NK-92 (cell line): ENCODE data around the gene CYP4F11.
"Not testable (repeated sequence)": the region's sequence is repeated elsewhere in the genome, so short reads cannot be mapped to it uniquely, and the experiment has no call there.

ENCODE experiments used
- DNase-seq: peaks from one replicate; lab custom pipeline; 2025; ENCODE audit not compliant: unreplicated experiment; lab: John Stamatoyannopoulos, UW

Gene CYP4F11, protein sequence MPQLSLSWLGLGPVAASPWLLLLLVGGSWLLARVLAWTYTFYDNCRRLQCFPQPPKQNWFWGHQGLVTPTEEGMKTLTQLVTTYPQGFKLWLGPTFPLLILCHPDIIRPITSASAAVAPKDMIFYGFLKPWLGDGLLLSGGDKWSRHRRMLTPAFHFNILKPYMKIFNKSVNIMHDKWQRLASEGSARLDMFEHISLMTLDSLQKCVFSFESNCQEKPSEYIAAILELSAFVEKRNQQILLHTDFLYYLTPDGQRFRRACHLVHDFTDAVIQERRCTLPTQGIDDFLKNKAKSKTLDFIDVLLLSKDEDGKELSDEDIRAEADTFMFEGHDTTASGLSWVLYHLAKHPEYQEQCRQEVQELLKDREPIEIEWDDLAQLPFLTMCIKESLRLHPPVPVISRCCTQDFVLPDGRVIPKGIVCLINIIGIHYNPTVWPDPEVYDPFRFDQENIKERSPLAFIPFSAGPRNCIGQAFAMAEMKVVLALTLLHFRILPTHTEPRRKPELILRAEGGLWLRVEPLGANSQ

DNA sequence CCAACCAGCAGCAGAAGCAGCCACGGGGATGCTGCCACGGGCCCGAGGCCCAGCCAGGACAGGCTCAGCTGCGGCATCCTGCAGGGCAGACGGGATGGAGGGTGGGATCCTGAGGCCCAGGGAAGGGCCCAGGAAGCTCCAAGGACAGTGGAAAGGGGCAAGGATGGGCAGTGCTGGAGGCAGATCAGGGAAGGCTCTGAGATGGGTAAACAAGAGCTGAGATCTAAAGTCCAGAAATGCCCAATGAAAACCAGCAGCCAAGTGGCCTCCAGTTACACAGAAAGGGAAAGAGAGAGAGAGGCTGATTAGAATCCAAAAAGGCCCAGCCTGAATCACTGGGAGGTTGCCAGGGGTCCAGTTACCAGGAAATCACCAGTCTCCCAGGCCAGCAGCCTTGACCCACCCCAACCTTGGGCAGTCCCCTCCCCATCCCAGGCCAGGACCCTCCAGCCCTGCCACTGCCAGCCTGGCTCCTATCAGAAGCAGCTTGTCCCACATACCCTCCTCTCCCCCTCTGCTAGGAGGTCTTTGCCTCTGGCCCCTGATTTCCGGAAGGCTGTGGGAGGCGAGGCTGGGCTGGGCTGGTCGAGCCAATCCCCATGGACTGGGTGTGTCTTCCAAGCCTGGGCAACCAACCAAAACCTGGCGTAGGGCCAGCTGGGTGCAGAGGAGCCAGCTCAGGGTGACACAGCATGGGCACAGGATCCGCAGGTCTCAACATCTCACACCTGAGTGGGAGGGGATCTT is at the start of gene CYP4F11:
TSS of gene CYP4F11 (minus strand) at position 198 of the 747 bp plus-strand sequence. CDS start at position 77, 121 bp downstream.
- DNase-seq = no peak

DNA sequence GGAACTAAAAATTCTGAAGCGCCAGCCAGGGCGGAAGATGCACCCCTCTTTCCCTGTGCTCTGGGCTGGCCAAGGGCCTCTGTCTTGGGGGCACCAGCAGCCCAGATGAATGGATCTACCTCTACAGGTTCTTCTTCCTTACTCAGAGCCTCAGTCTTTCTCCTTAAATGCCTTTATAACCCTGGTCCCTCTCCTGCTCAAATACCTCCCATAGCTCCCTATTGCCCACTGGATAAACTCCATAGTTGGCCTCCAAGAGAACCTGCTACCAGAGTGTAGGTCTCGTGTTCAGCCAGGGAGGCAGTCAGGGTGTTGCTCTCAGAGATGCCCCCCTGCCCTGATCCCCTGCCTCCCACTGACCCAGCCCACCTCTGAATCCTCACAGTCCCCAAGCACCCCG is 45.0 kb upstream of the CYP4F11 start:
- no peak for DNase-seq

DNA sequence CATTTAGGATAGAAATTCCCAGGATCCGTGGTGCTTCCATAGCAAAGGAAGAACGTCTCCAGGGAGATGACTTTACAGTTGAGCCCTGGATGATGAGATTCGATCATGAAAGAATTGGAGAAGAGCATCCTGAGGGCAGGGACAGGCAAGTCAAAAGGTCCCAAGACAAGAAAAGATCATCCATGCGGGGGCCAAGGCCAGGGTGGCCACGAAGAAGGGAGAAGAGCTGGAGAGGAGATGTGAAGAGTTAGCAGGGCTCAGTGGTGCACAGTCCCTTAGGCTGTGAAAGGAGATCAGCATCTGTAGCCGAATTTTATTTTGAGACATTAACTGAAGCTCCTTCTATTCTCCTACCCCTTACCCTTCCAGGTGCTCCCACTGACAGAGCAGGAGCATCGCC is 43.4 kb upstream of the CYP4F11 start:
- DNase-seq = no peak

DNA sequence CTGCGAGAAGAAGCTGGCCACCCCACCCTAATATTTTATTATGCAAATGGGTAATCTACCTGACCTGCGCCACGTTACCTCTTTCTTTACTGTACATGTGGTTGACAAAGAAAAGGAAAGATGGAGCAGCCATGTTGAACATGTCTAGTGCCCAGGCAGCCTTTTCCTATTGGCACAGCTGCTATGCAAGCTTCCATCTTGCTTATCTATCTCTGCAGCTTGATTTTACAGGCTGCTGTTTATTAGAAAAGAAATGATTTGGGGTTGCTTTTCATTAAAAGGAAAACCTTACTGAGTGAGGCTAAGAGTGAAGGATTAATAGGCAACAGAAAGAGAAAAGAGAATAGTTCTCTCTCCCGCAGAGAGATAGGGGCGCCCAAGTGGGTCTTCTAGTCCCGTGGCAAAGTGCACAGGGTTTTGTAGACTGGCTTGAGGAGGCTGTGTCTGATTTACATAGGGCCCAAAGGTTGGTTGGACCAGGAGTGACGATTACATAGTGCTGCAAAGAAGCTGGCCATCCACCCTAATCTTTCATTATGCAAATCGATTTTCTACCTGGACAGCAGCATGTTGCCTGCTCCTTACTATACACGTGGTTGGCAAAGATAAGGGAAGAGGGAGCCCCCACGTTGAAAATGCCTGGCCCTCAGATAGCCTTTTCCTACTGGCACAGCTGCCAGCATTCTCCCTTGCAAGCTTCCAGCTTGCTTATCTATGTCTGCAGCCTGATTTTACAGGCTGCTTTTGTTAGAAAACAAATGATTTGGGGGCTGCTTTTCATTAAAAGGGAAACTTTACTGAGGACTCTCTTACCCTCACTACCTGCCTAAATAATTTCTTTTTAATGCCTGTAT is 42.7 kb upstream of the CYP4F11 start:
- DNase-seq = no peak

DNA sequence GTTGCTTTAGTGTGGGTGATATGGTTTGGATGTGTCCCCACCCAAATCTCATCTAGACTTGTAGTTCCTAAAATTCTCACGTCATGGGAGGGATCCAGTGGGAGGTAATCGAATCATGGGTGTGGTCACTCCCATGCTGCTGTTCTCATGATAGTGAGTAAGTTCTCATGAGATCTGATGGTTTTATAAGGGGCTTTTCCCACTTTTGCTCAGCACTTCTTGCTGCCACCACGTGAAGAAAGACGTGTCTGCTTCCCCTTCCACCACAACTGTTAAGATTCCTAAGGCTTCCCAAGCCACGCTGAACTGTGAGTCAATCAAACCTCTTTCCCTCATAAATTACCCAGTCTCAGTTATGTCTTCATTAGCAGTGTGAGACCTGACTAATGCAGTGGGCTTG is 40.5 kb upstream of the CYP4F11 start:
- DNase-seq = no peak

DNA sequence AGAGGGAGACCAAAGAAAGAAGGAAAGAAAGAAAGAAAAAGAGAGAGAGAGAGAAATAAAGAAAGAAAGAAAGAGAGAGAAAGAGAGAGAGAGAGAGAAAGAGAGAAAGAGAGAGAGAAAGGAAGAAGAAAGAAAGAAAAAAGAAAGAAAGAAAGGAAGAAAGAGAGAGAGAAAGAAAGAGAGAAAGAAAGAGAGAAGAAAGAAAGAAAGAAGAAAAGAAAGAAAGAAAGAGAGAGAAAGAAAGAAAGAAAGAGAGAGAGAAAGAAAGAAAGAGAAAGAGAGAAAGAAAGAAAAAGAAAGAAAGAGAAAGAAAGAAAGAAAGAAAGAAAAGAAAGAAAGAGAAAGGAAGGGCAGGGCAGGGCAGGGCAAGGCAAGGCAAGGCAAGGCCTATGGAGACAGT is 37.7 kb upstream of the CYP4F11 start:
- not testable (repeated sequence) for DNase-seq

DNA sequence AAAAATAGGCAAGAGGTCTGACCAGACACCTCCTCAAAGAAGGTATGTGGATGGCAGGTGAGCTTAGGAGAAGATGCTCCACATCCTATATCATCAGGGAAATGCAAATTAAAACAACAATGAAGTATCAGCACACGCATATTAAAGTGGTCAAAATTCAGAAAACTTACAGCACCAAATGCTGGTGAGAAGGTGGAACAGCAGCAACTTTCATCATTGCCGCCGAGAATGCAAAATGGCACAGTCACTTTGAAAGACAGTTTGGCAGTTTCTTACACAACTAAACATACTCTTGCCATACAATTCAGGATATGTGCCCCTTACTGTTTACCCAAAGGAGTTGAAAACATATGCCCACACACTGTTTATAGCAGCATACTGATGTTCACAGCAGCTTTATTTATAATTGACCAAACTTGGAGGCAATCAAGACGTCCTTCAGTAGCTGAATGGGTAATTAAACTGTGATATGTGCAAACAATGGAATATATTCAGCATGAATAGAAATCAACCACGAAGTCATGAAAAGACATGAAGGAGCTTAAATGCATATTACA is 37.0 kb upstream of the CYP4F11 start:
- no peak for DNase-seq

DNA sequence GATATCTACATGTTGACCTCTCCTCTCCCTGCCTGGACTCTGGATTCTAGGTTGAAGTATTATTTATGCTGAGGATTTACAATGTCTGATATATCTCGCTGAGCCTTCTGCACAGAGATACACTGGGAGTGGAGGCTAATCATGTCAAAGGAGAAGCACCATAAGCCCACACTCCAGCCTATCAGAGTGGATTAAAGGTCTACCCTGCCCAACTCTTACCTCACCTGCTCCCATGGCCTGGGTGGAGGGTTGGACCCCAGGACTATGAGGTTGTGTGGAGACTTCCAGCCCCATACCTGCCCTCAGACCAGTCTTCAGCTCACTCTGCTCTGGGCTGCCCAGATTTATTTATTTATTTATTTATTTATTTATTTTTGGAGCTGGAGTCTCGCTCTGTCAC is 29.9 kb upstream of the CYP4F11 start:
- DNase-seq = no peak

DNA sequence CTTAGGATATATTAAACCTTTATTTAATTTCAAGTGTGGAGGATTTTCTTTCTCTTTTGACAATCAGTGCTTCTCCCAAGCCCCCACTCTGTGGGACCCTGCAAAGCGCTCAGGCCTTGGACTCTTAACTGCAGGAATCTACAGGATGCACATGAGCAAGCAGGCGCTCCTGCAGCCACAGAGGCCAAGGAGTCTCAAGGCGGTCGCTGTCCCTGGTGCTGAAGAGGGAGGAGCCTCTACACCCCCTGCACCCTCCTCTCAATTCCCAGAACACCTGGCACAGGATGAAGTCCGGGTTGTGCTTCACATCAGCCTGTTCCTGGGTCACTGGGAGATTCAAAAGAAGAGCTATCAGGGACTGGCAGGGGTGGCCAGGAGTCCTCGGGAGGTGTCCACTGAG is 28.0 kb upstream of the CYP4F11 start:
- no peak for DNase-seq

DNA sequence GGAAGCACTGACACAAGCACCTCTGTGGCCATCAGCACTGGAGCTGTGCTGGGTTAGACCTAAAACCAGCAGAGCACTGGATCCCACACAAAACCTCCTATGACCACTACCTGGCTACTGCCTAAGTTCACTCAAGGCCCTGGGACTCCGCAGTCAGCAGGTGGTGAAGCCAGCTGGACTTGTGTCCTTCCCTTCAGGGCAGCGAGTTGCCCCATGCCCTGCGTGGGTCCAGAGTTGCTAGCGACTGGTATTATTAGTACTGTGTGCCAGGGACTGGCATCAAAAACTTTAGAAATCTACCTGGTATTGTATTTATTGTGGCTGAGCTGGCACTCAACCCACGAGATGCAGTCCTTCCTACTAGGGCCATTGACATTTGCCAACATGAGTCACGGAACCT is 20.5 kb upstream of the CYP4F11 start:
- no peak for DNase-seq

DNA sequence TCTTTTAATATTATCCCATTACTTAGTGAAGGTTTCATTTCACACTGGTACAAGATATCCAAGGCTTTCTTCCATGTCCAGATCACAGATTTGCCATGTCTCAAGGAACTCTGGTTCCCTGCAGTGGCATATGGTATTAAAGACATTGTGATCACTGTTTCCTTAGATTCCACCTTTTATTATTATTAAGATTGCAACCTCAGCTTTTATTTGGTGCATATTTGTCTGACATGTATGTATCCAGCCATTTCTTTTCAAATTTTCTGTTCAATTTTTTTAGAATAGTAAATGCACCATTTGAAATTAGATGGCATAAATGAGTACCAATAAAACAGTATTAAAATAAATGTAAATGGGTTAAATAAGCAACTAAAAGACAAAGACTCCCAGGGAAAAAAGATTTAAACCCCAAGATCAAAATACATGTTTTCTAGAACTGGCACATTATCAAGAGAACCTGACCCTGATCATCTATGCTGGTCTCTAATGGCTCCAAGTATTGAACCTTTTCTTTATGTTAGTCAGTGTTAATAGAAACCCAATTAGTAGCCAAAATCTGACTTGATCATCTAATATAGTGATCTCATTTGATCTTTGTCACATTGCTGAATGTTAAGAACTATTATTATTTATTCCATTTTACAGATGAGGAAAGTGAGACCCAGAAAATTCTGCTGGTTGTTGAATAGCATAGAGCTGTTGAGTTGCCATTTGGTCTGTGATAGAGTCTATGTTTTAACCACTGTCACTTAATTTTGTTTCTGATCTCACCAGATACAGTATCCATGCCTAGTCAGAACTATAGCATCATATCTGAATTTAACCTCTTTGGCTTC is 14.1 kb upstream of the CYP4F11 start, which contains the start of gene OR10H4:
TSS of gene OR10H4 (plus strand) at position 786 of the 836 bp plus-strand sequence. CDS start at position 786, 0 bp downstream.
- no peak for DNase-seq

DNA sequence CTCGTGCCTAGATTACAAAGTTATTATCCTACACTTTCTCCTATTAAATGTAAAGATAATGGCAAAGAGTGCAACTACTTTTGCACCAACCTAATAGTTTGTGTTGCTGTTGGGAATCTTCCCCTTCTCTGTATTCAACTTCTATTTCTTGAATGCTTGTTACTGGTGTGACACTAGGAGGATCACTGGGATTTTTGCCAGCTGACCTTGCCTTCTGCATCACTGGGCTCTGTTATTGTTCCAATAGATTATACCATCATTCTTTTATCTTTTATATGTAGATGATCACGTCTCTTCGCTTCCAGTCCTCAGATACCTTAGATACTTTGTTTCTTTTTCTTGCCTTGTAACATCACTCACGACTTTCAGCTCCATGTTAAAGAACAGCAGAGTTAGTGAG is 11.0 kb upstream of the CYP4F11 start:
- DNase-seq = no peak

DNA sequence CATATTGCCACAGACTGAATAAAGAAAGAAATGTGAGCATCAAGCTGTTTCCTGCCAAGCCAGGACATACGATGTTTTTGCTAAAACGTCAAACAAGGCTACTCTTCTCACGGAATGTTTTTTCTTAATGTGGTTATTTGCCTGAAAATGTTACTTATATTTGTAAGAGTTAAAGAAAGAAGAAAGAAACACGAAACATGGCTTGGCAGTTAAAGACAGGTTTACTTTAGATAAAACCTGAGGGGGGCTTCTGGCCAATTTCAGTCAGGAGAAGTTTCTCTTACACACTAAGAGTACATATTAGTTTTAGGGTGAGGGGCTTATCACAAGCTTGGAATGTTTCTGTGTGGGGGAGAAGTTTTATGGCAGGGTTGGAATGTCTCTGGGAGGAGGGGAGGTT is 10.1 kb upstream of the CYP4F11 start:
- no peak for DNase-seq

DNA sequence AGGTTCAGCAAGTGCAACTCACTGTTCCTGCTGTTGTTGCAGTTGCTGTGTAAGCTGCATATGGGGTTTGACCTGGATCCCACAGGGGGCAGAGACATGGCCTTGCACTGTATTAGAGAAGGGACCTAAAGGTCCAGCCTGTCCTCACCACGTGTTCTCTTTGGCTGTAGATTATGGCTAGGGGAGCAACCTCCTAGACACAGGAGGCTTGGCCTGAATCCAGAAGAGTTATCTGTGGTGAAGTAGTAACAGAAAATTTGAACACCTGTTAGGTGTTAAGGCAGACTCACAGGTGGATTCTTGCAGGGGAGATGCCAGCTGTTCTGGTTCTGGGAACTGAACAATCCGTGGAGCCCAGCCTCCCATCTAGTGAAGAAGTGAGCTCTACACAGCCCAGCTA is 3.4 kb upstream of the CYP4F11 start:
- no peak for DNase-seq

DNA sequence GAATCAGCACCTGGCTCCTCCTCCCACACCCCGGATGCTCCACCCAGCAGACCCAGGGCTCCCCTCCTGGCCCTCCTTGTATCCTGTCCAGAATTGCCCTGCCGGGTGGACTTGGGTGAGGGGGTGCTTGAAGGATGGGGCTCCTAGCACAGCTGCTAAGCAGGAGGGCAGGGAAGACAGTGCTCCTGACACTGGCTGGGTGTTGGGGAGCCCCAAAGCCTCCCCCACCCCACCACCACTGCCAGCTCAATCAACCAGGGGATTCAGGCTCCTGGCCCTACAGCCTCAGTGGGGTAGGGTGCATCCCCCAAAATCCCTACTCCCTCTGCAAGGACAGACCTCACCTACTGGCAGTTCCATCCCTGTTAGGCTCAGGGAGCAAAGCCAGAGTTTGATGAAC is 2.6 kb upstream of the CYP4F11 start:
- DNase-seq = no peak

DNA sequence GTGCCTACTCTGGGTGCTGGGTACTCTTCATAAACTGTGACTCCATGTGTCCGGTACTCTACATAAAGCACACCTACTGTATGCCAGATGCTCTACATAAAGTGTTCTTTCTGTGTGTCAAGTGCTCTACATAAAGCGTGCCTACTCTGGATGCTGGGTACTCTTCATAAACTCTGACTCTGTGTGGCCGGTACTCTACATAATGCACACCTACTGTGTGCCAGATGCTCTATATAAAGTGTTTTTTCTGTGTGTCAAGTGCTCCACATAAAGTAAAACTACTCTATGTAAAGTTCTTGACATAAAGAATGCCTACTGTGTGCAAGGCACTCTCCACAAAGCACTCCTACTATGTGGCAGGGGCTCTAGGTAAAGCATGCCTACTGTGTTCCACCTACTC is 1.8 kb upstream of the CYP4F11 start:
- no peak for DNase-seq

DNA sequence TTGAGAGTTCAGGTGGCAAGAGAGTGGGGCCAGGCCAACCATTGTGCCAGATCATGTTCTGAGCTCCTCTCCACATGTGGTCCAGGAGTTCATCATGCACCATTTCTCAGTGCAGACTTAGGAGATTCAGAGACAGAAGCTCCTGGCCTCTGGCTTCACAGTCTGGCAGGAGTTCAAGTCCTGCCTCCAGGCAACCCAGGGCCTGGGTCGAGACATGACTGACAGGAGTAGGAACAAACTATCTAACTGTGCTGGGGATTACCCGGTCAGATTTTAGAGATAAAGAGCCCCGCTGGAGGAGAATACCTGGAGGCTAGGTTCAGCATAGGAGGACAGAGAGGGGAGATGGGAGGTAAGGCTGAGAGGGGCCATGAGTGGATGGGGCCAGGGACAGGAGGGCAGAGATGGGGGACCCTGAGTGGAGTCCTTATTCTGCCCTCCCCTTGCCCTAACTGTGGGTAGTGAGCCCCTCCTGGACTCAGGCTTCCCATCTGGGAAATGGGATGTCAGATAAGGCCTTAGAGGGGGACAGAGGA is 906 bp upstream of the CYP4F11 start:
- no peak for DNase-seq

DNA sequence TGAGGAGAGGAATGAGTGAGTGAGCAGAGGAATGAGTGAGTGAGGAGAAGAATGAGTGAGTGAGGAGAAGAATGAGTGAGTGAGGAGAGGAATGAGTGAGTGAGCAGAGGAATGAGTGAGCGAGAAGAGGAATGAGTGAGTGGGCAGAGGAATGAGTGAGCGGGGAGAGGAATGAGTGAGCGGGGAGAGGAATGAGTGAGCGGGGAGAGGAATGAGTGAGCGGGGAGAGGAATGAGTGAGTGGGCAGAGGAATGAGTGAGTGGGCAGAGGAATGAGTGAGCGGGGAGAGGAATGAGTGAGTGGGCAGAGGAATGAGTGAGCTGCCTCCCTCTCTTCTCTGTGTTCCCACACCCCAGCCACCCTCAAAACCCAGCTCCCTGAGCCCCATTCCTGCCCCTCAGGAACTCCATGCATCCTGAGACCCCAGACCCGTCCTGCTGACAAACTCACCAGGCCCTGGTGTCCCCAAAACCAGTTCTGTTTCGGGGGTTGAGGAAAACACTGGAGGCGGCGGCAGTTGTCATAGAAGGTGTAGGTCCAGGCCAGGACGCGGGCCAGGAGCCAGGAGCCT is 483 bp downstream of the CYP4F11 start:
- not testable (repeated sequence) for DNase-seq

DNA sequence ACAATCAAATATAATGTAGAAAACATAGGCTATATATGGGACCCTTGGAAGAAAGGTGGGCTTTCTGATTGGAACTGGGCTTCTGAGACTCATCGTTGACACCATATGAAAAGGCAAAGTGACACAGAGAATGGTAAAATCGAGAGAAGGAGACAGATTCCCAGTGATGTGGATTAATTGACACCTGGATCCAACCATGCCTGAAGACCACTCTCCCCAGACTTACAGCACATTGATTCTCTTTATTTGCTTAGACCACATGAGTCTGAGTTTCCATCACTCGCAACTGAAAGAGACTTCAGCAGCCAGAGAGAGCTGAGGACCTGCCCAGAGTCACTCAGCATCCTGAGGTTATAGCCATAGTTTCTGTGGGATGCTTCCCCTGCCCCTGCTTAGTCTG is 6.0 kb downstream of the CYP4F11 start:
- DNase-seq = no peak
